Measurements from ENCODE around the gene VDAC2. TPM values are rescaled to one million over a fixed set of nuclear protein-coding genes. Genes with fewer than 3 reads are reported as not detected.

Gene VDAC2
- total RNA-seq, 1 experiment from 2014 or later, result 284 TPM

- ATAC-seq, result no peak; the same call in 1 of the 2 replicates
- CTCF ChIA-PET, result interaction anchor here (0.6 to 4.2 kb wide), 6 partner anchors 10 to 99 kb away, joined by 3 to 39 read pairs (median 12); partner anchors contain the start of genes COMTD1 and SAMD8
- H3K4me3 Mint-ChIP-seq, result peak overlapping the region; percentile 97
- H3K27me3 Mint-ChIP-seq (ENCODE audit: low read depth), result no peaks in the 10 kb centered on the region
- H3K4me1 Mint-ChIP-seq, result peaks cover 42% of the 10 kb centered on the region
- DNase-seq (ENCODE audit: low spot score), result no peak
- no peak for TF ChIP-seq MLX (CRISPR knock-in tag; IDR thresholded peaks at IDR 0.05)
- 0 out of 2 replicates have a peak, but pooled peaks have one; percentile 19 for TF ChIP-seq E2F1 (CRISPR knock-in tag; IDR thresholded peaks at IDR 0.05)
- peak; percentile 8; the same call in 1 of the 2 replicates for TF ChIP-seq RELA (CRISPR knock-in tag; IDR thresholded peaks at IDR 0.05; ENCODE audit: borderline replicate concordance)
- no peak for TF ChIP-seq TEAD1 (CRISPR knock-in tag; IDR thresholded peaks at IDR 0.05)
- no peak for TF ChIP-seq NR1H2 (CRISPR knock-in tag; IDR thresholded peaks at IDR 0.05)
- no peak for TF ChIP-seq E2F4 (CRISPR knock-in tag; IDR thresholded peaks at IDR 0.05; ENCODE audit: borderline replicate concordance, low read depth)
- TF ChIP-seq HMGA2 (CRISPR knock-in tag; IDR thresholded peaks at IDR 0.05), result no peak
- H3K36me3 Mint-ChIP-seq, result peaks cover 35% of the 10 kb centered on the region
- POLR2A ChIA-PET, result interaction anchor here (0.6 to 3.2 kb wide), 9 partner anchors 9 to 1290 kb away, joined by 3 to 19 read pairs (median 6); partner anchors contain the start of genes COMTD1 and SAMD8
- H3K27ac Mint-ChIP-seq, result peak overlapping the region; percentile 98
- H3K9me3 Mint-ChIP-seq, result no peaks in the 10 kb centered on the region
These were observed 695 bp upstream of the VDAC2 start for GRCh38 chr10:75209921-75210281.

- peaks cover 46% of the 10 kb centered on the region for H3K36me3 Mint-ChIP-seq
- H3K4me1 Mint-ChIP-seq, result peaks cover 42% of the 10 kb centered on the region
- peak overlapping the region; percentile 98 for H3K27ac Mint-ChIP-seq
- no peaks in the 10 kb centered on the region for H3K27me3 Mint-ChIP-seq (ENCODE audit: low read depth)
- TF ChIP-seq KAT7 (CRISPR knock-in tag; IDR thresholded peaks at IDR 0.05; ENCODE audit: borderline replicate concordance) (0 out of 2 replicates have a peak, but pooled peaks have one; percentile 70), ETV6 (CRISPR knock-in tag; IDR thresholded peaks at IDR 0.05) (no peak), JUN (CRISPR knock-in tag; IDR thresholded peaks at IDR 0.05) (peak; percentile 60; the same call in 1 of the 2 replicates), ARID4B (CRISPR knock-in tag; IDR thresholded peaks at IDR 0.05; ENCODE audit: borderline replicate concordance) (0 out of 2 replicates have a peak, but pooled peaks have one; percentile 54)
- no peaks in the 10 kb centered on the region for H3K9me3 Mint-ChIP-seq
- H3K4me3 Mint-ChIP-seq, result peak overlapping the region; percentile 97
- ChIA-PET POLR2A (interaction anchor here (0.8 to 3.2 kb wide), 8 partner anchors 8 to 105 kb away, joined by 3 to 19 read pairs (median 10); partner anchors contain the start of genes COMTD1 and SAMD8), CTCF (interaction anchor here (0.5 to 4.2 kb wide), 8 partner anchors 11 to 24 kb away, joined by 3 to 39 read pairs (median 8); partner anchors contain the start of gene COMTD1)
- ATAC-seq (peak; percentile 7), DNase-seq (ENCODE audit: low spot score) (no peak)
These were observed 553 bp downstream of the VDAC2 start for GRCh38 chr10:75211007-75211691.

- H3K4me1 Mint-ChIP-seq, result peaks cover 36% of the 10 kb centered on the region
- H3K4me3 Mint-ChIP-seq, result peak overlapping the region; percentile 97
- DNase-seq (ENCODE audit: low spot score), result no peak
- no peaks in the 10 kb centered on the region for H3K9me3 Mint-ChIP-seq
- peak overlapping the region; percentile 98 for H3K27ac Mint-ChIP-seq
- no peaks in the 10 kb centered on the region for H3K27me3 Mint-ChIP-seq (ENCODE audit: low read depth)
- H3K36me3 Mint-ChIP-seq, result peaks cover 58% of the 10 kb centered on the region
- ChIA-PET POLR2A (interaction anchor here (3.2 kb wide), 1 partner anchor 23 kb away, joined by 19 read pairs; the partner anchor contains the start of gene COMTD1), CTCF (interaction anchor here (3.0 to 4.2 kb wide), 3 partner anchors 19 to 25 kb away, joined by 16 to 39 read pairs (median 36); partner anchors contain the start of gene COMTD1)
- no peak for ATAC-seq
- TF ChIP-seq ZNF416 (CRISPR knock-in tag; IDR thresholded peaks at IDR 0.05) (no peak), FOXP4 (CRISPR knock-in tag; IDR thresholded peaks at IDR 0.05) (no peak), USF2 (CRISPR knock-in tag; IDR thresholded peaks at IDR 0.05) (no peak), CREM (CRISPR knock-in tag; IDR thresholded peaks at IDR 0.05) (no peak), ZNF281 (CRISPR knock-in tag; IDR thresholded peaks at IDR 0.05) (no peak)
These were observed 1.7 kb downstream of the VDAC2 start for GRCh38 chr10:75212343-75212742.
